Bronchial epithelial cell (primary cell): ENCODE measurements around the gene PLEKHA5. TPM values are rescaled to one million over a fixed set of nuclear protein-coding genes. Genes with fewer than 3 reads are reported as not detected.

Experiments
- DNase-seq: peaks from one replicate; pipeline ENCODE4 v3.0.0-alpha.2; 2010; ENCODE audit warnings: low read depth
- FAIRE-seq: peaks from 2 replicates; lab custom pipeline; 2011; peaks lifted over from hg19 to GRCh38; lab: Jason Lieb, UNC
- H3K27me3 ChIP-seq: 2 replicates; pipeline ENCODE4 v1.5.1; 2011; ENCODE audit warnings: low read length; ENCODE audit not compliant: control insufficient read depth, insufficient read depth
- H3K36me3 ChIP-seq: 2 replicates; pipeline ENCODE4 v1.5.1; 2011; ENCODE audit warnings: low read length; ENCODE audit not compliant: control insufficient read depth, insufficient read depth
- H3K4me3 ChIP-seq: 2 replicates; pipeline ENCODE4 v1.5.1; 2011; ENCODE audit warnings: mild to moderate bottlenecking, low read depth, low read length, control low read depth
- CTCF ChIP-seq: IDR thresholded peaks from 2 replicates; pipeline ENCODE4 v1.5.1; 2011; ENCODE audit warnings: mild to moderate bottlenecking, moderate library complexity, low read length, control low read depth, inconsistent platforms; ENCODE audit not compliant: insufficient read depth, severe bottlenecking
- total RNA-seq: library from RNA; depleted of rRNA; stranded (reverse); fragments of >200 nt; gene quantifications from 2 replicates; pipeline ENCODE4 v1.2.1, GENCODE V29; 2014

The PLEKHA5 gene
- total RNA-seq, 1 donor from 2014 or later, result 24.0 TPM

- no peak for FAIRE-seq
Observed at GRCh38 chr12:19402211-19402610, 272.7 kb downstream of the PLEKHA5 start.

GRCh38 chr12:19402743-19403431 is 273.4 kb downstream of the PLEKHA5 start:
- TF ChIP-seq CTCF, result no peak
- FAIRE-seq (peak; percentile 32), DNase-seq (peak; percentile 31)
- Histone ChIP-seq H3K36me3 (peaks cover 1% of the 10 kb centered on the region), H3K27me3 (no peaks in the 10 kb centered on the region), H3K4me3 (no peak overlapping the region)

More at GRCh38 chr12:19402211-19402610, 272.7 kb downstream of the PLEKHA5 start:
- Histone ChIP-seq H3K27me3 (no peaks in the 10 kb centered on the region), H3K4me3 (no peak overlapping the region), H3K36me3 (peaks cover 1% of the 10 kb centered on the region)
- DNase-seq, result peak; percentile 85
- no peak for TF ChIP-seq CTCF

GRCh38 chr12:19404242-19404880 is 274.8 kb downstream of the PLEKHA5 start:
- TF ChIP-seq CTCF, result no peak

GRCh38 chr12:19409376-19409775 is 279.8 kb downstream of the PLEKHA5 start:
- no peak for DNase-seq
- Histone ChIP-seq H3K27me3 (no peaks in the 10 kb centered on the region), H3K36me3 (peaks cover 1% of the 10 kb centered on the region), H3K4me3 (no peak overlapping the region)
- TF ChIP-seq CTCF, result no peak
- no peak for FAIRE-seq

More at GRCh38 chr12:19404242-19404880, 274.8 kb downstream of the PLEKHA5 start:
- Histone ChIP-seq H3K4me3 (no peak overlapping the region), H3K27me3 (no peaks in the 10 kb centered on the region), H3K36me3 (peaks cover 1% of the 10 kb centered on the region)
- FAIRE-seq, result no peak
- DNase-seq, result no peak

GRCh38 chr12:19410211-19410610 is 280.7 kb downstream of the PLEKHA5 start:
- no peak for TF ChIP-seq CTCF
- Histone ChIP-seq H3K36me3 (no peaks in the 10 kb centered on the region), H3K27me3 (no peaks in the 10 kb centered on the region), H3K4me3 (no peak overlapping the region)
- FAIRE-seq (no peak), DNase-seq (no peak)
